Brain pericyte (primary cell): Measurements from ENCODE around the gene ATP6V1G2.
"Not testable (repeated sequence)": the region's sequence is repeated elsewhere in the genome, so short reads cannot be mapped to it uniquely, and the experiment has no call there.

Experiments used
- DNase-seq: peaks from one replicate; pipeline ENCODE4 v3.0.0-alpha.2; 2012; ENCODE audit warnings: low read depth, low spot score

The ATP6V1G2 gene

GRCh38 chr6:31529329-31530150 is 16.9 kb downstream of the ATP6V1G2 start:
- DNase-seq = no peak

- no peak for DNase-seq
These were observed 17.5 kb downstream of the ATP6V1G2 start, which contains the start of gene MCCD1 for GRCh38 chr6:31528821-31529328. Gene MCCD1, plus strand, starts transcription at chr6:31528962. Its CDS starts 53 bp downstream, at chr6:31529015.

GRCh38 chr6:31528307-31528777 is 18.1 kb downstream of the ATP6V1G2 start:
- DNase-seq = no peak

- no peak for DNase-seq
These were observed 20.3 kb downstream of the ATP6V1G2 start for GRCh38 chr6:31525932-31526591.

GRCh38 chr6:31525553-31525931 is 20.9 kb downstream of the ATP6V1G2 start:
- no peak for DNase-seq

GRCh38 chr6:31521835-31522234 is 24.6 kb downstream of the ATP6V1G2 start:
- no peak for DNase-seq

- DNase-seq = no peak
These were observed 32.8 kb downstream of the ATP6V1G2 start for GRCh38 chr6:31513456-31514165.

- no peak for DNase-seq
These were observed 36.4 kb downstream of the ATP6V1G2 start for GRCh38 chr6:31510007-31510406.

- DNase-seq = not testable (repeated sequence)
These were observed 37.4 kb downstream of the ATP6V1G2 start for GRCh38 chr6:31509036-31509435.

GRCh38 chr6:31502586-31502985 is 43.8 kb downstream of the ATP6V1G2 start:
- DNase-seq = no peak

- not testable (repeated sequence) for DNase-seq
These were observed 46.8 kb downstream of the ATP6V1G2 start for GRCh38 chr6:31499648-31500047.

- DNase-seq = no peak
These were observed 47.7 kb downstream of the ATP6V1G2 start for GRCh38 chr6:31498748-31499147.

- DNase-seq = no peak
These were observed 48.6 kb downstream of the ATP6V1G2 start, which contains the start of gene MICB for GRCh38 chr6:31497531-31498476. Gene MICB, plus strand, starts transcription at chr6:31498145. Its CDS starts 49 bp downstream, at chr6:31498194.

- not testable (repeated sequence) for DNase-seq
These were observed 49.6 kb downstream of the ATP6V1G2 start for GRCh38 chr6:31496826-31497225.

GRCh38 chr6:31495580-31495979 is 50.8 kb downstream of the ATP6V1G2 start:
- no peak for DNase-seq
